Testis (tissue), 5 donors: Measurements from ENCODE around the gene HSF2BP. TPM values are rescaled to one million over a fixed set of nuclear protein-coding genes. Genes with fewer than 3 reads are reported as not detected.

Experiments used
- DNase-seq: peaks from one replicate; pipeline ENCODE4 v3.0.0-alpha.2; 2019
- H3K27ac ChIP-seq, 2 donors: fragments of 200-600 bp; sonication (generic); one replicate each; pipeline ENCODE4 v1.5.1; 2019
- H3K27me3 ChIP-seq: fragments of 200-600 bp; sonication (generic); one replicate; pipeline ENCODE4 v1.5.1; 2019
- H3K36me3 ChIP-seq: fragments of 200-600 bp; sonication (generic); one replicate; pipeline ENCODE4 v1.5.1; 2017; ENCODE audit warnings: low read depth; ENCODE audit errors: missing control alignments
- H3K4me1 ChIP-seq: fragments of 200-600 bp; sonication (generic); one replicate; pipeline ENCODE4 v1.5.1; 2019
- H3K4me3 ChIP-seq, 2 donors: fragments of 200-600 bp; sonication (generic); one replicate each; pipeline ENCODE4 v1.5.1; 2017 to 2019
- H3K9me3 ChIP-seq: fragments of 200-600 bp; sonication (generic); one replicate; pipeline ENCODE4 v1.5.1; 2017
- POLR2A ChIP-seq: fragments of 450-650 bp; IDR thresholded peaks from one replicate; pipeline ENCODE4 v1.6.1; 2017; ENCODE audit warnings: antibody characterized with exemption, mild to moderate bottlenecking, moderate library complexity
- WGBS, 2 donors: methylation state at CpG; one replicate each; pipeline ENCODE4 v1.1.5; 2018; 5-methylcytosine and 5-hydroxymethylcytosine counted together
- intact Hi-C: fragments of 100-400 bp; cut with DNase I; formaldehyde crosslinking; loops from one replicate; pipeline ENCODE4 v1.15.1; 2023; ENCODE audit warnings: low total_unique reads
- long read RNA-seq, 2 donors: transcript quantifications; one replicate each; lab custom pipeline, GENCODE V29; 2026
- polyA plus RNA-seq: library from polyadenylated mRNA; stranded (reverse); fragments of 350-450 nt; fragmentation: Illumina TruSeq; extraction: RNeasy Lipid Tissue Mini Kit (QIAGEN cat#74804); gene quantifications from one replicate; pipeline ENCODE4 v1.2.3, GENCODE V29; 2014; ENCODE audit warnings: low read depth, low replicate concordance; ENCODE audit not compliant: insufficient read depth
- total RNA-seq, 2 donors: library from RNA; depleted of rRNA; stranded (reverse); fragments of >200 nt; gene quantifications; one replicate each; pipeline ENCODE4 v1.2.3, GENCODE V29; 2016
- TF ChIP-seq, protein P1 (sequence below), 3 experiments: fragments of 450-650 bp in 2 of 3; fragments of 200-600 bp in 1 of 3; sonication (generic) in 1 of 3; IDR thresholded peaks; one replicate each; pipeline ENCODE4 v1.5.1; 2016 to 2019; ENCODE audit warnings: antibody characterized with exemption in 3 of 3, mild to moderate bottlenecking in 2 of 3, moderate library complexity in 1 of 3

The HSF2BP gene
- total RNA-seq (10 to 100 TPM; 28.3 to 36.3 TPM), polyA plus RNA-seq (46.5 TPM)
- long read RNA-seq, donor 1 = 0 reads
- long read RNA-seq, donor 2 = 0 reads

DNA sequence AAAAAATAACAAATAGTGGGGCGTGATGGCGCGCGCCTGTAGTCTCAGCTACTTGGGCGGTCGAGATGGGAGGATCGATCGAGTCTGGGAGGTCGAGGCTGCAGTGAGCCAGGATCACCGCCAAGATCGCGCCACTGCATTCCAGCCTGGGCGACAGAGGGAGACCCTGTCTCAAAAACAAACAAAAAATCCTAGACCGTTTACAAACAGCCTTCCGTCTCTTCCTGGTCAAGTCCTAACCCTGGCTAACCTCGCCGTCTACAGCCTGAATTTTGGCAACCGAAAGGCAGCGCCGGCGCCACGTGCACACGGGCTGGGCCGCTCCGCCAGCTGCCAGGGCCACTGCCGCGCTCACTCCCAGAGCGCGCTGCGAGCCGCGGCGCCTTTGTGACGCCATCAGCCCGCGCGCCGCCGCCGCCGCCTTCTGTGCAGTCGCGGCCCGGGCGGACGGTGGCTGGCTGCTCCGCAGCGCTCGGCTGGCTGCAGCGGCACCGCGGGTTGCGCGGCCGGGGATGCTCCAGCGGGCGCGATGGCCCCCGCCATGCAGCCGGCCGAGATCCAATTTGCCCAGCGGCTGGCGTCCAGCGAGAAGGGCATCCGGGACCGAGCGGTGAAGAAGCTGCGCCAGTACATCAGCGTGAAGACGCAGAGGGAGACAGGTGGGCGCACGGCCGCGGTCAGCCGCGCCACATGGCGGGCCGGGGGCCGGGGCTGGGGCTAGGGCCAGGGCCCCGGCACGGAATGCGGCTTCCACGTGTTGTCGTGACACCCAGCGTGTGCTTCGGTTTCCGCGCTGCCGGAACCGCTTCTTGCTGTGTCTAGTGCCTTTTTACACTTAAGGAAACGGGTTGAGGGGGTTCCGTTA, at the start of gene HSF2BP, which contains the start of gene RRP1B:
Gene HSF2BP (minus strand): TSS at position 353 of the 865 bp plus-strand sequence. CDS start 1,392 bp downstream, outside the sequence.
Gene RRP1B (plus strand): TSS at position 425 of the 865 bp plus-strand sequence. CDS start 105 bp downstream, at position 530.
- peak; percentile 87 for DNase-seq
- WGBS, 2 donors = 3 to 9% methylated on average over 20 to 92 of the region's 92 CpGs
- TF ChIP-seq, protein P1, sequence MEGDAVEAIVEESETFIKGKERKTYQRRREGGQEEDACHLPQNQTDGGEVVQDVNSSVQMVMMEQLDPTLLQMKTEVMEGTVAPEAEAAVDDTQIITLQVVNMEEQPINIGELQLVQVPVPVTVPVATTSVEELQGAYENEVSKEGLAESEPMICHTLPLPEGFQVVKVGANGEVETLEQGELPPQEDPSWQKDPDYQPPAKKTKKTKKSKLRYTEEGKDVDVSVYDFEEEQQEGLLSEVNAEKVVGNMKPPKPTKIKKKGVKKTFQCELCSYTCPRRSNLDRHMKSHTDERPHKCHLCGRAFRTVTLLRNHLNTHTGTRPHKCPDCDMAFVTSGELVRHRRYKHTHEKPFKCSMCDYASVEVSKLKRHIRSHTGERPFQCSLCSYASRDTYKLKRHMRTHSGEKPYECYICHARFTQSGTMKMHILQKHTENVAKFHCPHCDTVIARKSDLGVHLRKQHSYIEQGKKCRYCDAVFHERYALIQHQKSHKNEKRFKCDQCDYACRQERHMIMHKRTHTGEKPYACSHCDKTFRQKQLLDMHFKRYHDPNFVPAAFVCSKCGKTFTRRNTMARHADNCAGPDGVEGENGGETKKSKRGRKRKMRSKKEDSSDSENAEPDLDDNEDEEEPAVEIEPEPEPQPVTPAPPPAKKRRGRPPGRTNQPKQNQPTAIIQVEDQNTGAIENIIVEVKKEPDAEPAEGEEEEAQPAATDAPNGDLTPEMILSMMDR (IDR thresholded peaks at IDR 0.05) = peak in 2 of 3 experiments; percentile 19 to 36
- no peak for TF ChIP-seq POLR2A
- intact Hi-C loops = no loop called here
- Histone ChIP-seq H3K27me3 (no peaks in the 10 kb centered on the region), H3K4me3 (peak within 1 kb of the TSS; percentile 88 to 92), H3K27ac (peak within 1 kb of the TSS; percentile 76 to 77), H3K4me1 (peaks cover 18% of the 10 kb centered on the region), H3K9me3 (no peaks in the 10 kb centered on the region), H3K36me3 (no peaks in the 10 kb centered on the region)

DNA sequence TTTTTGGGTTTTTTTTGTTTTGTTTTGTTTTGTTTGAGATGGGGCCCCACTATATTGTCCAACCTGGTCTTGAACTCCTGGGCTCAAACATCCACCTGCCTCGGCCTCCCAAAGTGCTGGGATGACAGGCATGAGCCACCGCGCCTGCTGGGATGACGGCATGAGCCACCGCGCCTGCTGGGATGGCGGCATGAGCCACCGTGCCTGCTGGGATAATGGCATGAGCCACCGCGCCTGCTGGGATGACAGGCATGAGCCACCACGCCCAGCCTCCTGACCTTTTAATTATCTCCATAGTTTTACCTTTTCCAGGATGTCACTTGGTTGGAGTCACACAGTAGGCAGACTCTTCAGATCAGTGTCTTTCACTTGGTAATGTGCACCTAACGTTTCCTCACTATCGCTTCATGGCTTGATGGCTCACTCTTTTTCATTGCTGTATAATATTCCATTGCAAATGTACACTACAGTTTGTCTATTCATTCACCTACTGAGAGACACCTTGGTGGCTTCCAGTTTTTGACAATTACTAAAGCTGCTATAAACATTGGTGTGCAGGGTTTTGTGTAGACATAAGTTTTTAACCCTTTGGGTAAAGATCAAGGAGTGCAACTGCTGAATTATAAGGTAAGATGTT, 49.6 kb upstream of the HSF2BP start:
- DNase-seq = no peak
- 91 to 97% methylated on average over 13 of the region's 13 CpGs for whole genome bisulfite sequencing, 2 donors
- H3K4me1 ChIP-seq = no peaks in the 10 kb centered on the region
- no peaks in the 10 kb centered on the region for H3K9me3 ChIP-seq
- no peak for TF ChIP-seq POLR2A
- TF ChIP-seq, protein P1 (IDR thresholded peaks at IDR 0.05) = no peak
- H3K27ac ChIP-seq = no peak overlapping the region
- H3K36me3 ChIP-seq = no peaks in the 10 kb centered on the region
- intact Hi-C loops = no loop called here
- H3K27me3 ChIP-seq = no peaks in the 10 kb centered on the region
- no peak overlapping the region for H3K4me3 ChIP-seq

DNA sequence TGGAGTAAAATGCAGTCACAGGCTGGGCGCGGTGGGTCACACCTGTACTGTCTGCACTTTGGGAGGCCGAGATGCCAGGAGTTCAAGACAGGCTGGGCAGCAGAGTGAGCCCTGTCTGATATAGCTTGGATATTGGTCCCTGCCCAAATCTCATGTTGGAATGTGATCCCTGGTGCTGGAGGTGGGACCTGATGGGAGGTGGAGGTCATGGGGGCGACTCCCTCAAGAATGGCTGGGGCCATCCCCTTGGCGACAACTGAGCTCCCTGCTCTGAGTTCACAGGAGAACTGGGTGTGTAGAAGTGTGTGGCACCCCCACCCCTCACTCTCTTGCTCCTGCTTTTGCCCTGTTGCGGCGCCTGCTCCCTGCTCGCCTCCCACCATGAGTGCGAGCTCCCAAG, 48.2 kb upstream of the HSF2BP start:
- WGBS, 2 donors = 83 to 93% methylated on average over 9 of the region's 9 CpGs
- Histone ChIP-seq H3K27ac (no peak overlapping the region), H3K9me3 (no peaks in the 10 kb centered on the region), H3K27me3 (no peaks in the 10 kb centered on the region), H3K4me3 (no peak overlapping the region), H3K4me1 (peaks cover 10% of the 10 kb centered on the region), H3K36me3 (no peaks in the 10 kb centered on the region)
- intact Hi-C loops = no loop called here
- no peak for TF ChIP-seq POLR2A
- TF ChIP-seq, protein P1 (IDR thresholded peaks at IDR 0.05) = no peak
- no peak for DNase-seq

DNA sequence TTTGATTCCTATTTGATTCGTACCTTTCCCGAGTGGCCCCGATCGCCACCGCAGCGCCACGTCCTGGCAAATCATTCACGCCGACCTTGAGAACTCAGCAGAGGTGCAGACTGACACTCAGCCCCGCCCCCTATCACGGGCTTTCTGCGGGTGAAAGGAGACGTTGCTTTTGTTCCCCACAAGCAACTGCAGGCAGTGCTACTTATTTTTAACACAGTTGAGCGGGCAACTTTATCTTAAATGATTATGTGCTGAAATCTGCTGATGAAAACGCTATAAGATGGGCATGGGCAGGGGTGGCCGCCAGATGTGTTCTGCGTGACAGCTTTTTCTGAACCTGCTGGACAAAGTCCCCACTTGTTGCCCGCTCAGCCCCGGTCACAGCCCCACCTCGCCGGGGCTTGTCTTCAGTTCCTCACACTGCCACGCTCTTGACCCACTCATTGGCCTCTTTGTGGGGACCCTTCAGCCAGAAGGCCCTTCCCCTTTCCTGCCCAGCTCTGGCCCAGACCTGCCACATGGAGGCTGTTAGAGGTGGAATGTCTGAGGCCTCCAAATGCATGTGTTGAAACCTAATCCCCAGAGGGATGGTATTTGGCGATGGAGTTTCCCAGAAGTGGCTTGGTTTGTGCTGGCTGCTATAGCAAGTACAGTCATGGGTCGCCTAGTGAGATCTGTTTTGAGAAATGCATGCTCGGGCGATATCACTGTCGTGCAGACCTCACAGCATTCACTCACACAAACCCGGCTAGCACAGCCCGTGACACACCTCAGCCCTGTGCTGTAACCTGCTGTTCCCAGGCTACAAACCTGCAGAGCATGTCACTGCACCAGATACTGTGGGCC, 44.0 kb upstream of the HSF2BP start:
- Histone ChIP-seq H3K4me3 (no peak overlapping the region), H3K36me3 (no peaks in the 10 kb centered on the region), H3K27ac (no peak overlapping the region), H3K27me3 (no peaks in the 10 kb centered on the region), H3K9me3 (no peaks in the 10 kb centered on the region), H3K4me1 (peaks cover 18% of the 10 kb centered on the region)
- TF ChIP-seq POLR2A = no peak
- TF ChIP-seq, protein P1 (IDR thresholded peaks at IDR 0.05) = no peak
- peak; percentile 79 for DNase-seq
- intact Hi-C loops = no loop called here
- 46 to 49% methylated on average over 27 to 29 of the region's 29 CpGs for WGBS, 2 donors
